ENCODE results near the gene KCNH8. TPM values are rescaled to one million over a fixed set of nuclear protein-coding genes. Genes with fewer than 3 reads are reported as not detected.

Gene KCNH8
- total RNA-seq, 1 donor from 2014 or later = 2.3 TPM

GRCh38 chr3:19107719-19108118 is 40.6 kb upstream of the KCNH8 start:
- no peaks in the 10 kb centered on the region for H3K4me1 ChIP-seq
- H3K9me3 Mint-ChIP-seq = peaks cover 5% of the 10 kb centered on the region
- H3K4me1 Mint-ChIP-seq = peaks cover 8% of the 10 kb centered on the region
- no peaks in the 10 kb centered on the region for H3K36me3 Mint-ChIP-seq
- no peaks in the 10 kb centered on the region for H3K79me2 ChIP-seq (ENCODE audit: low read depth)
- H4K20me1 ChIP-seq (ENCODE audit: low read depth) = no peaks in the 10 kb centered on the region
- peaks cover 5% of the 10 kb centered on the region for H3K27me3 Mint-ChIP-seq (ENCODE audit: insufficient read depth, low read depth)
- no peak overlapping the region for H3K27ac Mint-ChIP-seq
- no peak overlapping the region for H2AFZ ChIP-seq (replicated peaks)
- no peak overlapping the region for H3K4me3 Mint-ChIP-seq
- no peak overlapping the region for H3K4me2 ChIP-seq
- no peak overlapping the region for H3K9ac ChIP-seq
- TF ChIP-seq EZH2 (IDR thresholded peaks at IDR 0.05) (no peak), CTCF (IDR thresholded peaks at IDR 0.05) (no peak), EZH2phosphoT487 (IDR thresholded peaks at IDR 0.05) (no peak)
- no peak overlapping the region for H3K4me3 ChIP-seq
- no peak for DNase-seq (ENCODE audit: low spot score)
- no peaks in the 10 kb centered on the region for H3K9me3 ChIP-seq (ENCODE audit: low read depth)
- no peaks in the 10 kb centered on the region for H3K27me3 ChIP-seq
- H3K36me3 ChIP-seq = no peaks in the 10 kb centered on the region
- H3K27ac ChIP-seq = no peak overlapping the region
- no peaks in the 10 kb centered on the region for H3F3A ChIP-seq (ENCODE audit: low read depth)

GRCh38 chr3:19110335-19110895 is 37.9 kb upstream of the KCNH8 start:
- H3K9ac ChIP-seq = no peak overlapping the region
- H3K9me3 ChIP-seq (ENCODE audit: low read depth) = no peaks in the 10 kb centered on the region
- Mint-ChIP-seq H3K4me1 (no peaks in the 10 kb centered on the region), H3K4me3 (no peak overlapping the region), H3K36me3 (no peaks in the 10 kb centered on the region), H3K27ac (no peak overlapping the region), H3K27me3 (ENCODE audit: insufficient read depth, low read depth) (peaks cover 5% of the 10 kb centered on the region), H3K9me3 (peaks cover 2% of the 10 kb centered on the region)
- H3K4me2 ChIP-seq = no peak overlapping the region
- no peak overlapping the region for H2AFZ ChIP-seq (replicated peaks)
- H3K4me3 ChIP-seq = no peak overlapping the region
- no peaks in the 10 kb centered on the region for H3K36me3 ChIP-seq
- DNase-seq (ENCODE audit: low spot score) = no peak
- H3F3A ChIP-seq (ENCODE audit: low read depth) = no peaks in the 10 kb centered on the region
- H3K27ac ChIP-seq = no peak overlapping the region
- no peaks in the 10 kb centered on the region for H3K79me2 ChIP-seq (ENCODE audit: low read depth)
- no peak for TF ChIP-seq EZH2phosphoT487 (IDR thresholded peaks at IDR 0.05)
- TF ChIP-seq EZH2 (IDR thresholded peaks at IDR 0.05) = no peak
- TF ChIP-seq CTCF (IDR thresholded peaks at IDR 0.05) = no peak
- H4K20me1 ChIP-seq (ENCODE audit: low read depth) = no peaks in the 10 kb centered on the region
- H3K4me1 ChIP-seq = no peaks in the 10 kb centered on the region
- no peaks in the 10 kb centered on the region for H3K27me3 ChIP-seq

- H3K79me2 ChIP-seq (ENCODE audit: low read depth) = no peaks in the 10 kb centered on the region
- Mint-ChIP-seq H3K36me3 (no peaks in the 10 kb centered on the region), H3K4me3 (no peak overlapping the region), H3K9me3 (no peaks in the 10 kb centered on the region), H3K27ac (no peak overlapping the region), H3K4me1 (no peaks in the 10 kb centered on the region), H3K27me3 (ENCODE audit: insufficient read depth, low read depth) (no peaks in the 10 kb centered on the region)
- TF ChIP-seq EZH2 (IDR thresholded peaks at IDR 0.05) (no peak), CTCF (IDR thresholded peaks at IDR 0.05) (no peak), EZH2phosphoT487 (IDR thresholded peaks at IDR 0.05) (no peak)
- no peak overlapping the region for H2AFZ ChIP-seq (replicated peaks)
- H3F3A ChIP-seq (ENCODE audit: low read depth) = no peaks in the 10 kb centered on the region
- H3K36me3 ChIP-seq = no peaks in the 10 kb centered on the region
- H3K9ac ChIP-seq = no peak overlapping the region
- H3K27ac ChIP-seq = no peak overlapping the region
- H3K4me2 ChIP-seq = no peak overlapping the region
- H4K20me1 ChIP-seq (ENCODE audit: low read depth) = no peaks in the 10 kb centered on the region
- no peaks in the 10 kb centered on the region for H3K4me1 ChIP-seq
- no peak overlapping the region for H3K4me3 ChIP-seq
- no peaks in the 10 kb centered on the region for H3K27me3 ChIP-seq
- H3K9me3 ChIP-seq (ENCODE audit: low read depth) = no peaks in the 10 kb centered on the region
- DNase-seq (ENCODE audit: low spot score) = no peak
Observed at GRCh38 chr3:19114461-19114860, 33.8 kb upstream of the KCNH8 start.
